HepG2 (cell line): ENCODE results near the gene CBX6. TPM values are rescaled to one million over a fixed set of nuclear protein-coding genes. Genes with fewer than 3 reads are reported as not detected.
A peak's percentile ranks its signal among the peaks of the same experiment; 100 is the strongest.

Experiments
- CHD4 ChIP-seq: fragments of 200-600 bp; sonication (generic); IDR thresholded peaks from 2 replicates; pipeline ENCODE4 v1.7.0; 2017; ENCODE audit warnings: mild to moderate bottlenecking, low read length, borderline replicate concordance
- CREM ChIP-seq, 2 experiments: sonication (generic) in 1 of 2; formaldehyde crosslinking in 1 of 2; IDR thresholded peaks; 2 replicates each; pipeline versions ENCODE4 v1.4.0 to v1.6.1; 2016 to 2020; ENCODE audit warnings: antibody characterized with exemption in 1 of 2, mild to moderate bottlenecking in 1 of 2, missing genetic modification reagents in 1 of 2
- HNF4G ChIP-seq, 2 experiments: sonication (generic) in 1 of 2; formaldehyde crosslinking in 1 of 2; IDR thresholded peaks; 2 replicates each; pipeline versions ENCODE4 v1.4.0 to v1.6.1; 2011 to 2020; ENCODE audit warnings: borderline replicate concordance in 2 of 2, low read depth in 2 of 2, mild to moderate bottlenecking in 2 of 2, low read length in 1 of 2, missing genetic modification reagents in 1 of 2, moderate library complexity in 1 of 2
- HNRNPL ChIP-seq: fragments of 200-400 bp; formaldehyde crosslinking; IDR thresholded peaks from 2 replicates; pipeline ENCODE4 v1.6.1; 2017; ENCODE audit warnings: mild to moderate bottlenecking, low read depth, low read length
- LCORL ChIP-seq, 2 experiments: fragments of 450-650 bp in 1 of 2; sonication (generic) in 1 of 2; formaldehyde crosslinking in 1 of 2; IDR thresholded peaks; 2 replicates each; pipeline versions ENCODE4 v1.5.0 to v1.6.1; 2017 to 2020; ENCODE audit warnings: antibody characterized with exemption in 1 of 2, missing genetic modification reagents in 1 of 2
- NBN ChIP-seq: fragments of 450-650 bp; conservative IDR thresholded peaks from 2 replicates; pipeline ENCODE4 v1.6.1; 2017
- PCBP1 ChIP-seq: fragments of 200-400 bp; formaldehyde crosslinking; IDR thresholded peaks from 2 replicates; pipeline ENCODE4 v1.6.1; 2017; ENCODE audit warnings: mild to moderate bottlenecking, low read depth, low read length, borderline replicate concordance
- RFXAP ChIP-seq: sonication (generic); formaldehyde crosslinking; IDR thresholded peaks from 2 replicates; pipeline ENCODE4 v1.4.0; 2020; ENCODE audit warnings: missing genetic modification reagents, borderline replicate concordance
- SIX4 ChIP-seq: sonication (generic); formaldehyde crosslinking; IDR thresholded peaks from 2 replicates; pipeline ENCODE4 v1.4.0; 2020; ENCODE audit warnings: missing genetic modification reagents
- SNAPC2 ChIP-seq: sonication (generic); formaldehyde crosslinking; IDR thresholded peaks from 2 replicates; pipeline ENCODE4 v1.8.1; 2022; ENCODE audit warnings: mild to moderate bottlenecking, missing genetic modification reagents
- STAG1 ChIP-seq: sonication (generic); formaldehyde crosslinking; IDR thresholded peaks from 2 replicates; pipeline ENCODE4 v1.4.0; 2020; ENCODE audit warnings: missing genetic modification reagents
- ZNF556 ChIP-seq: sonication (generic); formaldehyde crosslinking; IDR thresholded peaks from 2 replicates; pipeline ENCODE4 v1.4.0; 2020; ENCODE audit warnings: mild to moderate bottlenecking, missing genetic modification reagents, borderline replicate concordance
- ZSCAN30 ChIP-seq: sonication (generic); formaldehyde crosslinking; IDR thresholded peaks from 2 replicates; pipeline ENCODE4 v1.5.0; 2020; ENCODE audit warnings: mild to moderate bottlenecking, missing genetic modification reagents
- polyA plus RNA-seq, 8 experiments: library from polyadenylated mRNA; depleted of rRNA in 3 of 8; stranded (reverse) in 7 of 8; unstranded in 1 of 8; fragments of >200 nt; fragmentation: Illumina TruSeq in 4 of 8; extraction: Trizol in 4 of 8; gene quantifications; 2 replicates each; pipeline versions ENCODE4 v1.2.1 to v1.2.3, GENCODE V29; 2011 to 2016; ENCODE audit warnings: low read depth in 4 of 8, missing spikeins in 1 of 8, mixed read lengths in 1 of 8; ENCODE audit not compliant: insufficient read depth in 1 of 8
- total RNA-seq, 5 experiments: library from RNA; depleted of rRNA; stranded (reverse); fragments of >200 nt; fragmentation: Illumina TruSeq; extraction: Trizol; gene quantifications; 2 replicates each; pipeline ENCODE4 v1.2.3, GENCODE V29; 2016; ENCODE audit warnings: low read depth in 1 of 5
- TF ChIP-seq, protein P1 (sequence below): IDR thresholded peaks from 2 replicates; pipeline ENCODE4 v1.6.1; 2018; ENCODE audit warnings: missing genetic modification reagents
- TF ChIP-seq, protein P2 (sequence below): sonication (generic); formaldehyde crosslinking; IDR thresholded peaks from 2 replicates; pipeline ENCODE4 v1.5.0; 2020; ENCODE audit warnings: mild to moderate bottlenecking, missing genetic modification reagents, moderate library complexity
- TF ChIP-seq, protein P3 (sequence below): sonication (generic); formaldehyde crosslinking; IDR thresholded peaks from 2 replicates; pipeline ENCODE4 v1.4.0; 2020; ENCODE audit warnings: missing genetic modification reagents
- TF ChIP-seq, protein P4 (sequence below): sonication (generic); formaldehyde crosslinking; IDR thresholded peaks from 2 replicates; pipeline ENCODE4 v1.9.0; 2021; ENCODE audit warnings: missing genetic modification reagents, mild to moderate bottlenecking, borderline replicate concordance
- TF ChIP-seq, protein P5 (sequence below): sonication (generic); formaldehyde crosslinking; IDR thresholded peaks from 2 replicates; pipeline ENCODE4 v1.4.0; 2020; ENCODE audit warnings: missing genetic modification reagents, borderline replicate concordance

CBX6 gene
- total and polyA plus RNA-seq, 2 of the 13 experiments (the other 11 are each of a cell fraction or from before 2014, with no cell fraction given) = 1.7 to 6.5 TPM

DNA sequence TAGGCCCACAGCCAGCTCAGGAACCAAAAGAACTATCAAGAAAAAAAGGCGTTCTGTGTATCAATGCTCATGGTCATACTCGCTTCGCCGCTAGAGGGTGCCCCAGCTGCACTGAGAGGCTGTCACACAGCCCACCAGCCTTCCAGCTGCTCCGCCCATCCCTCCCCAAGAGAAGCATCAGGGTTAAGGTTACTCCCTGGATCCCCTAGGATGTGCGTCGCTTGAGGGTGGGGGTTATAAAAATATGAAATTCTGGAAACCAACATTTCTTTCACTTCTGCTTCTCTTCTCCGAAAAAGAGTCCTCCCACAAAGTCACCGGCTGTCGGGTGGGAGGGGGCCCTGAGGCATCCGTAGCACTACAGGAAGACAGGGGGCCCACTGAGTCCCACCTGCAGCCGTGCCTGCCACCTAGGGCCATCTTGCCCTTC lies 1.7 kb downstream of the CBX6 start (continued):
- TF ChIP-seq, protein P1, sequence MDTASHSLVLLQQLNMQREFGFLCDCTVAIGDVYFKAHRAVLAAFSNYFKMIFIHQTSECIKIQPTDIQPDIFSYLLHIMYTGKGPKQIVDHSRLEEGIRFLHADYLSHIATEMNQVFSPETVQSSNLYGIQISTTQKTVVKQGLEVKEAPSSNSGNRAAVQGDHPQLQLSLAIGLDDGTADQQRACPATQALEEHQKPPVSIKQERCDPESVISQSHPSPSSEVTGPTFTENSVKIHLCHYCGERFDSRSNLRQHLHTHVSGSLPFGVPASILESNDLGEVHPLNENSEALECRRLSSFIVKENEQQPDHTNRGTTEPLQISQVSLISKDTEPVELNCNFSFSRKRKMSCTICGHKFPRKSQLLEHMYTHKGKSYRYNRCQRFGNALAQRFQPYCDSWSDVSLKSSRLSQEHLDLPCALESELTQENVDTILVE (CRISPR knock-in tag) = 0 out of 2 replicates have a peak, but pooled peaks have one; percentile 27
- TF ChIP-seq, protein P2, sequence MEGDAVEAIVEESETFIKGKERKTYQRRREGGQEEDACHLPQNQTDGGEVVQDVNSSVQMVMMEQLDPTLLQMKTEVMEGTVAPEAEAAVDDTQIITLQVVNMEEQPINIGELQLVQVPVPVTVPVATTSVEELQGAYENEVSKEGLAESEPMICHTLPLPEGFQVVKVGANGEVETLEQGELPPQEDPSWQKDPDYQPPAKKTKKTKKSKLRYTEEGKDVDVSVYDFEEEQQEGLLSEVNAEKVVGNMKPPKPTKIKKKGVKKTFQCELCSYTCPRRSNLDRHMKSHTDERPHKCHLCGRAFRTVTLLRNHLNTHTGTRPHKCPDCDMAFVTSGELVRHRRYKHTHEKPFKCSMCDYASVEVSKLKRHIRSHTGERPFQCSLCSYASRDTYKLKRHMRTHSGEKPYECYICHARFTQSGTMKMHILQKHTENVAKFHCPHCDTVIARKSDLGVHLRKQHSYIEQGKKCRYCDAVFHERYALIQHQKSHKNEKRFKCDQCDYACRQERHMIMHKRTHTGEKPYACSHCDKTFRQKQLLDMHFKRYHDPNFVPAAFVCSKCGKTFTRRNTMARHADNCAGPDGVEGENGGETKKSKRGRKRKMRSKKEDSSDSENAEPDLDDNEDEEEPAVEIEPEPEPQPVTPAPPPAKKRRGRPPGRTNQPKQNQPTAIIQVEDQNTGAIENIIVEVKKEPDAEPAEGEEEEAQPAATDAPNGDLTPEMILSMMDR (CRISPR knock-in tag) = peak; percentile 91
- TF ChIP-seq PCBP1 (no peak), HNF4G (IDR thresholded peaks at IDR 0.05; ENCODE audit: borderline replicate concordance, low read depth, low read length) (no peak), HNF4G (CRISPR knock-in tag; IDR thresholded peaks at IDR 0.05; ENCODE audit: borderline replicate concordance, low read depth) (no peak), SIX4 (CRISPR knock-in tag) (no peak), ZNF556 (CRISPR knock-in tag) (no peak), STAG1 (CRISPR knock-in tag) (peak; percentile 89), SNAPC2 (no peak), CREM (IDR thresholded peaks at IDR 0.05) (no peak), CREM (CRISPR knock-in tag; IDR thresholded peaks at IDR 0.05) (no peak), RFXAP (CRISPR knock-in tag) (0 out of 2 replicates have a peak, but pooled peaks have one; percentile 42), ZSCAN30 (CRISPR knock-in tag) (no peak), CHD4 (no peak), HNRNPL (no peak), NBN (no peak), LCORL (IDR thresholded peaks at IDR 0.05) (no peak), LCORL (CRISPR knock-in tag; IDR thresholded peaks at IDR 0.05) (0 out of 2 replicates have a peak, but pooled peaks have one; percentile 48)
- TF ChIP-seq, protein P3, sequence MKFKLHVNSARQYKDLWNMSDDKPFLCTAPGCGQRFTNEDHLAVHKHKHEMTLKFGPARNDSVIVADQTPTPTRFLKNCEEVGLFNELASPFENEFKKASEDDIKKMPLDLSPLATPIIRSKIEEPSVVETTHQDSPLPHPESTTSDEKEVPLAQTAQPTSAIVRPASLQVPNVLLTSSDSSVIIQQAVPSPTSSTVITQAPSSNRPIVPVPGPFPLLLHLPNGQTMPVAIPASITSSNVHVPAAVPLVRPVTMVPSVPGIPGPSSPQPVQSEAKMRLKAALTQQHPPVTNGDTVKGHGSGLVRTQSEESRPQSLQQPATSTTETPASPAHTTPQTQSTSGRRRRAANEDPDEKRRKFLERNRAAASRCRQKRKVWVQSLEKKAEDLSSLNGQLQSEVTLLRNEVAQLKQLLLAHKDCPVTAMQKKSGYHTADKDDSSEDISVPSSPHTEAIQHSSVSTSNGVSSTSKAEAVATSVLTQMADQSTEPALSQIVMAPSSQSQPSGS (CRISPR knock-in tag) = peak; percentile 18; the same call in 1 of the 2 replicates
- TF ChIP-seq, protein P4, sequence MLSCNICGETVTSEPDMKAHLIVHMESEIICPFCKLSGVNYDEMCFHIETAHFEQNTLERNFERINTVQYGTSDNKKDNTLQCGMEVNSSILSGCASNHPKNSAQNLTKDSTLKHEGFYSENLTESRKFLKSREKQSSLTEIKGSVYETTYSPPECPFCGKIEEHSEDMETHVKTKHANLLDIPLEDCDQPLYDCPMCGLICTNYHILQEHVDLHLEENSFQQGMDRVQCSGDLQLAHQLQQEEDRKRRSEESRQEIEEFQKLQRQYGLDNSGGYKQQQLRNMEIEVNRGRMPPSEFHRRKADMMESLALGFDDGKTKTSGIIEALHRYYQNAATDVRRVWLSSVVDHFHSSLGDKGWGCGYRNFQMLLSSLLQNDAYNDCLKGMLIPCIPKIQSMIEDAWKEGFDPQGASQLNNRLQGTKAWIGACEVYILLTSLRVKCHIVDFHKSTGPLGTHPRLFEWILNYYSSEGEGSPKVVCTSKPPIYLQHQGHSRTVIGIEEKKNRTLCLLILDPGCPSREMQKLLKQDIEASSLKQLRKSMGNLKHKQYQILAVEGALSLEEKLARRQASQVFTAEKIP = no peak
- TF ChIP-seq, protein P5, sequence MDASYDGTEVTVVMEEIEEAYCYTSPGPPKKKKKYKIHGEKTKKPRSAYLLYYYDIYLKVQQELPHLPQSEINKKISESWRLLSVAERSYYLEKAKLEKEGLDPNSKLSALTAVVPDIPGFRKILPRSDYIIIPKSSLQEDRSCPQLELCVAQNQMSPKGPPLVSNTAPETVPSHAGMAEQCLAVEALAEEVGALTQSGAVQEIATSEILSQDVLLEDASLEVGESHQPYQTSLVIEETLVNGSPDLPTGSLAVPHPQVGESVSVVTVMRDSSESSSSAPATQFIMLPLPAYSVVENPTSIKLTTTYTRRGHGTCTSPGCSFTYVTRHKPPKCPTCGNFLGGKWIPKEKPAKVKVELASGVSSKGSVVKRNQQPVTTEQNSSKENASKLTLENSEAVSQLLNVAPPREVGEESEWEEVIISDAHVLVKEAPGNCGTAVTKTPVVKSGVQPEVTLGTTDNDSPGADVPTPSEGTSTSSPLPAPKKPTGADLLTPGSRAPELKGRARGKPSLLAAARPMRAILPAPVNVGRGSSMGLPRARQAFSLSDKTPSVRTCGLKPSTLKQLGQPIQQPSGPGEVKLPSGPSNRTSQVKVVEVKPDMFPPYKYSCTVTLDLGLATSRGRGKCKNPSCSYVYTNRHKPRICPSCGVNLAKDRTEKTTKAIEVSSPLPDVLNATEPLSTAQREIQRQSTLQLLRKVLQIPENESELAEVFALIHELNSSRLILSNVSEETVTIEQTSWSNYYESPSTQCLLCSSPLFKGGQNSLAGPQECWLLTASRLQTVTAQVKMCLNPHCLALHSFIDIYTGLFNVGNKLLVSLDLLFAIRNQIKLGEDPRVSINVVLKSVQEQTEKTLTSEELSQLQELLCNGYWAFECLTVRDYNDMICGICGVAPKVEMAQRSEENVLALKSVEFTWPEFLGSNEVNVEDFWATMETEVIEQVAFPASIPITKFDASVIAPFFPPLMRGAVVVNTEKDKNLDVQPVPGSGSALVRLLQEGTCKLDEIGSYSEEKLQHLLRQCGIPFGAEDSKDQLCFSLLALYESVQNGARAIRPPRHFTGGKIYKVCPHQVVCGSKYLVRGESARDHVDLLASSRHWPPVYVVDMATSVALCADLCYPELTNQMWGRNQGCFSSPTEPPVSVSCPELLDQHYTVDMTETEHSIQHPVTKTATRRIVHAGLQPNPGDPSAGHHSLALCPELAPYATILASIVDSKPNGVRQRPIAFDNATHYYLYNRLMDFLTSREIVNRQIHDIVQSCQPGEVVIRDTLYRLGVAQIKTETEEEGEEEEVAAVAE (CRISPR knock-in tag) = no peak
